GM21723 (cell line): Measurements from ENCODE around the gene PRICKLE1.

Experiments
- ATAC-seq: cut with Tn5 transposase; IDR thresholded peaks from one replicate; pipeline ENCODE4 v1.9.1; 2021; ENCODE audit warnings: mild to moderate bottlenecking, moderate library complexity; ENCODE audit not compliant: unreplicated experiment

The PRICKLE1 gene

DNA sequence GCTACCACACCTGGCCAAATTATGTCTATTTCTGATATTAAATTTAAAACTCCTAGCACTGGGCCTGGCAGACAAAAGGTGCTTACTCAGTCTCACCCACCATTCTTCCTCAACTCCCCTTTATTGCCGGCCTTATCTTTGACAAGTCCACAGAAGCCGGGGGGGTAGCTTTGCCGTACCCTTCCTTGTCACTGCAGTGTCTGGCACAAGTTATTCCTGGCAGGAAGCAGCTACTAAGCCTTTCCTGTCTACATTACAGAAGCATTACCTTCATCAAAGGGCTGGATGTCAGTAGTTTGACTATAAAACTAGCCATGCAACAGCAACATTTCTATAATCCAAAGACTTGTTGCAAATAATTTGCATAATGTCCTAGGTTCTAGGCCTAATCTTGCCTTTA, 127.1 kb downstream of the PRICKLE1 start:
- ATAC-seq = no peak

GRCh38 chr12:42459336-42459847, 130.2 kb downstream of the PRICKLE1 start:
- ATAC-seq = no peak

DNA sequence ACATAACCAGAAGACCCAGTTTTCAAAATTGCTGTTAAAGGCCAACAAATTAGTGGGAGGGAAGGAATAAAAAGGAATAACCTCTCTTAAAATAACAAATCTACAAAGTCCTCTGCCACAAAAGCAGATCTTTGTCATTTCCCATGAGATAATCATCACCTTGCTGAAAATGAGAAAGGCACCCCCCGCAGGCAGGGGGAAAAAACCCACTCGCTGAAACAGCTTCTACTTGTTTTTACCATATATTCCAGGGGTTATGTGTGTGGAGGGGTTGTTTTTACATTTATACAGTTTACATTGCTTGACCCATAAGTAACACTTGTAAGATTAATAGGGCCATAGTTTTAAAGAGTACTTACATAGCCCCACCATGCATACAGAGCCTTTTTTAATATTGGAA, 131.0 kb downstream of the PRICKLE1 start:
- ATAC-seq = no peak

- ATAC-seq = no peak
Measured at GRCh38 chr12:42450248-42450647, 139.3 kb downstream of the PRICKLE1 start.

GRCh38 chr12:42448841-42449240, 140.7 kb downstream of the PRICKLE1 start:
- ATAC-seq = no peak

DNA sequence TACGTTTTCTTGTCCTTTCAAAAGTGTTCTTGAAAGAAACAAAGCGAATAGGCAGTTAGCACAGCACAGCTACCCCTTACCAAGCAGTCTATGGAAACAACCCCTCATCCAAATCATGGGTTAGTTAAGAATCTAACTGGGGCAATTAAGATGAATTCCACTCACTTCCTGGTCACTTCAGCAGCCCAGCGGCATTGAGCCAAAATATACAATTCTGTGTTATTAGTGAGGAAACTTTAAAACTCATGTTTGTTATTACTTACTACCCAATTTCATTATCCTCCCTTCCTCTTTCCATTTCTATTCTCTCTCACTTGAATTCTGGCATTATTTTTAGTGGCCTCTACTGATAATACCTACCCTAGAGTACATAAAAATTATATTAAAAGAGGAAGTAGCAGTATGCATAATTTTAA, 142.2 kb downstream of the PRICKLE1 start:
- ATAC-seq = no peak

- no peak for ATAC-seq
Measured at GRCh38 chr12:42446761-42447160, 142.8 kb downstream of the PRICKLE1 start.

- no peak for ATAC-seq
Measured at GRCh38 chr12:42445891-42446290, 143.7 kb downstream of the PRICKLE1 start.

DNA sequence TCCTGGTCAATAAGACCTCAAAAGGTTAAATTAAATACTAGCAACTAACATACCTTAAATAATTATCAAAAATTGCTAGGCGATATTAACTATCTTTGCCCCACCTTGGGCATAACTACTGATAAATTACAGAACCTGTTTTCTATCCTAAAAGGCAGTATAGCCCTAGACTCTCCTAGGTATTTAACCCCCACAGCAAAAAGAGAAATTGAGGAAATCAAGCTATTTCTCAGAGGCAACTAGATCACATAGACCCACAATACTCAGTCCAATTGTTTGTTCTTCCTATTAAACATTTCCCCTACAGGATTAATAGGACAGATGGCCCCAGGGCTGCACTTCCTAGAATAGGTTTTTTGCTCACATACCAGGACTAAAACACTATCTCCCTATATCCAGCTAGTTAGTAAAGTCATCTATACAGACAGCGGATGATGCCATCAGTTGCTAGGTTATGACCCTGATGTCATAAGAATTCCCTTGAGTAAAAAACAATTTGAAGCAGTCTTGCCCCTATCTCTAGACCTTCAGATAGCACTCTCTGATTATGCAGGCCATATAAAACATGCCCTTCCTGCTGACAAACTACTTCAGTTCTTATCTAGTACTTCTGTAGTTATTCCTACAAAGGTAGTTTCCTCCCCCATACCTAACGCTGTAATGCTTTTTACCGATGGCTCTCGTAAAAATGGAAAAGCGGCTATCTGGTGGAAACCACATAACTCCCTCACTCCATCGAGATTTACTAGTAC, 145.2 kb downstream of the PRICKLE1 start:
- ATAC-seq = no peak

DNA sequence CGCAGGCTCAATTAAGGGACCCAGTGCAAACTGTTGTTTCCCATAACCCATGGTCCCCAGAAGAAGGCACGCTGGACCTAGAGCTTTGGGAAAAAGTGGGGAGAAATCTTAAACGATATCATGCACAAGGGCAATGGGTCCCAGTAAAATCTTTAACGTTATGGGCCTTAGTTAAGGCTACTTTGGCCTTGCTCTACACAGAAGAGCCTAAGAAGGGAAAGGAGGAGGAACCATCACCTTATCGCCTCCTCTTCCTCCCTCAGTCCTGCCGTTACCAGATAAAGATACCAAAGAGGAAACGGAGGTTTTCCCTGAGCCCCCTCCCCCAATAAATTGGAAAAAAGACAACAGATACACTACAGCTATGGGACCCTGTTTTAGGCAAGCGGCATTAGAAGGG, 146.7 kb downstream of the PRICKLE1 start:
- no peak for ATAC-seq

DNA sequence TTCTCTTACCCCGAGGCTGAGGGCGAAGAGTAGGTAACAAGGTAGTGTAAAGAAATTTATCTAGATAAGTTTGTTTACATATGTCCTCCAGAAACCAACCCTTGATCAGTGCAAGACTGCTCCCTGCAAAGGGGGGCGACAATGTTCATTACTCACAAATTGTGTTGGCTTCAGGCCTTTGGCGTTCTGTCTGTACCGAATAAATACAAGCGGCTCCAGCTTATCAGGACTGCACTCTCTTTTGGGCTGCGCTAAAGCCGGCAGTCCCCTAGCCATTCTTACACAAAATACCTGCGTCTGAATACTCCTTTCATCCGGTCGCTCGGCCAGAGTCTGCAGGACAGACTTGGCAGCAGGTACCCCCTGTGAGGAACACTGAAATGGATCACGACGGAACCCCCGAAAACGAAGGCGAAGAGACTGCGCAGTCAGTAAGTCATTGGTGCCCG, 147.2 kb downstream of the PRICKLE1 start:
- no peak for ATAC-seq

- ATAC-seq = no peak
Measured at GRCh38 chr12:42440608-42441007, 148.9 kb downstream of the PRICKLE1 start.

DNA sequence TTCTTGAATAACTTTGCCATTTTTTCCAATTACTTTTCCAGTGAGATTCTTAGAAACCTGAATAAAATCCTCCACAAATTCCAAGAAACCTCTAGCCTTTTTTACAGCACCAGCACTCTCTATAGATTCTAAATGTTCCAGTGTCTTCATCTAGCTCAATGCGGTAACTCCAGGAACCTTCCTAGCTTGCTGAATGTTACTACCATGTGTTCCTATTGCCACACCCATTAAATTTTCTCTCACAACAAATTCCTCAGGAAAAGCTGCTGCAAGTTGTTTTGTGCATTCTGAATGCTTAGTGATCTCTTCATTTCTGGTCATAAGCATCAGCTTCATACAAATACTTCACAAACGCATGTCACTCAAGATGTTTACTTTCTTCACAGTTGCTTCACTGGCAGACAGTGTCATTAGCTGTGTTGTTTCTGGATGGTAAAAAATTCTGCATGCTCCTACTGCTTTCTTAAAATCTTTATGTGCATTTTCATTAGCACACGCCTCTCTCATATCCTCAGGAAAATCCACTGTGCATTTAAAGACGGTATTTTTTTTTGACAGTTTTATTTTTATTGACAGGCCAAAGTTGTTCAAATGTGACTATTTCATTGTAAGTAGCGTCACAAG, 156.9 kb downstream of the PRICKLE1 start:
- ATAC-seq = no peak

DNA sequence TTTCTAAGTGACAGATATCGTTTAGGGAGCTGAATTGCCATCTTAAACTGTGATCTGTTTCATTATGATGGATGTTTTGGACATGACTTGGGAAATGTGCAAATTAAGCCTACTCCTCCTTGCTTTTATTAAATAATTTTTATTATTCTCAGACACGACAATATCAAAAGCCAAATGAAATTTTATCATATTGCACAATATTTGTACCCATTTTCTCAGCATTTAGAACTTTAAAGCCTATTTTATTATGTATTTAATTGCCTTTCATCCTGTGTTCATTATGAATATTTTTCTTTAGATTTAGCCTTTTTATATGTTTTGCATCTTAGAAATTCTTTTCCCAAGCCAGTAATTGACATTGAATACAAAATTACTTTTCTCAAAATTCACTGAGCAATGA, 160.7 kb downstream of the PRICKLE1 start:
- no peak for ATAC-seq

DNA sequence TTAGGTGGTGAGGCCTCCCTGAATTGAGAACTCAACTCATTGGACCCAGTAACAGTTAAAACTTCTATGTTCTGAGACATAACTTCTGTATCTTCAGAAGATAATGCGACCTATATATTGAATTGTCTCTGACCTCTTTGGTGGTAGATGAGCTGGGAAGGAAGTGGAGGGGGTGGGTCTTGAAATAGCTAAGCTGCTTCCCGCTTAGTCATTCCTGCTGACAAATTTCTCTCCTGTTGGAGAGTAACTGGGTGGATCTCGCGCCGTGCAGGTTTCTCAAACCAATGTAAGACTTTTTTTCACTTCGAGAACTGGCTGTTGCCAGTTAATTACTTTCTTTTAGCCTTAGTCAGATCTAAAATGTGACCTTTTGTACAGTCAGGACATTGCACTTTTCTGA, 162.8 kb downstream of the PRICKLE1 start:
- ATAC-seq = no peak

DNA sequence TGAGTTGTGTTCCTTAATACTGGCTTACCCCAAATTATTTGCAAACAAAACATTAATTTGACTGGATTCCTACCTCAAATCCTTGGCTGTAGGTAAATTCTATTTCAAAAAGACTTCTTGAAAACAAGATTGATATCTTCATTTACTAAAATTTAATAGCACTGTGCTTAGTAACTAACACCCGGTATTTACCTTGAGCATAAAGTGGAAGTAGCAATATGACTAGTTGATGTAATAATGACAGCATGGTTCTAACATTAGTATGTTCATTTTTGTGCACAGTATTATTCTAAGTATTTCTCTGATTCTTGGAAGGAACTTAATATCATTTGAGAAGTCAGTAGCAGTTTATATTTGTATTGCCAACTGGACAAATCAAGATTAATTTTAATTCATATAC, 166.8 kb downstream of the PRICKLE1 start:
- ATAC-seq = no peak

DNA sequence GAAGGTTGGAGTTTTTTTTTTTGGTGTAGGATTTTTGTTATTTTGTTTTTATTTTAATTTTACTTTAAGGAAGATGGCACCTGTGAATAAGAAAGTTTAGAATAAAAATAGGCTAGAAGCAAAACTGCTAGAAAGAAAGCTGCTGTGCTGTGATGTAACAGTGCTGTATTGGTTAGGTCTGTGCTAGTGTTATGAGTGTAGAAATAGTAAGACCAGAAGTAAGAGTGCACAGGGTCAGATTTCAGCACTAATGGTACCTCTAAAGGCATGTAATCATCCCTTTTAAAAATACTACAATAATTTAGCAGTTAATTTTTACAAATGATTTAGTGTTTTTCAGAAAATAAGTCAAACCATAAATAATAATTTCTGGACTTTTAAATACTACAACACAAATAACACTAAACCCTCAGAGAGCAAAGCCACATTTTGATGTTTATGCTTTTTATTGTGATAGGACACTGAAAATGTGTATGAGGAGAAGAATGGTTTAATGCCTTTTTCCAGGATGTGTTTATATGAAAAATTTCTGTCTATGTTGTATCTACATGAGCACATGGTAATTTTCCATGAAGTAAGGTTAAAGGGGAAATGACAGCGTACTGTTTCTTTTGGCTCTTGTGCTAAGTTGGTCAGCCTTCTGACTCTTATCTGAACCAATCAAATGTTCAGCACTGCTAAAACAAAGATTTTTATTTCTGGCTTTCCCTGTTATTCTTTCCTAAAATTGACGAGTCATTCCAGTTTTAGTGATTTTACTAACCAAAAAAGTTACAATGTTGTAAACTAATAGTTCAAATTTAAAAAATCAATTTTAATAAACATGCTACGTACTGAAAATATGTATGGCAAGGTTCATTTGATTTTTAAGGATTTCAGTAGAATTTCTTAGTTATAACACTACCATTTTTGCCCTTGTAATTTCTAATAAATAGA, 167.4 kb downstream of the PRICKLE1 start:
- ATAC-seq = peak; percentile 91

GRCh38 chr12:42420395-42420794, 169.2 kb downstream of the PRICKLE1 start:
- ATAC-seq = no peak

DNA sequence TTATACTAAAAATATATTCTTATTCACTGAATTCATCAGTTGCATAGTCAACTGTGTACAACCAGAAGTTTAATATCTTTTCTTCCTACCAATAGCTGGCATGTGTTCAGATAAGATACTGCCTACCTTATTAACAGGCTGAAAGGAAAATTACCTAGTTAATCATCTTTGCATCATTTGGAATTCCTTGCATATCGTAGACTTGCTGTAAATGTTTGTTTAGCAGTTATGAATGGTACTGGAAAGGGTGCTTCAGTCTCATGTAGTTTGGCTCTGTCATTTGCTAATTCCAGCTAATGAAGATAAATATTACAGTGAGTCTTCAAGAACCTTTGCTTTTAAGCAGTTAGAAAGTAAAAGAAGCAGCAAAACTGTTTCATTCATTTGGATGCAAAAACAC, 179.2 kb downstream of the PRICKLE1 start:
- no peak for ATAC-seq

DNA sequence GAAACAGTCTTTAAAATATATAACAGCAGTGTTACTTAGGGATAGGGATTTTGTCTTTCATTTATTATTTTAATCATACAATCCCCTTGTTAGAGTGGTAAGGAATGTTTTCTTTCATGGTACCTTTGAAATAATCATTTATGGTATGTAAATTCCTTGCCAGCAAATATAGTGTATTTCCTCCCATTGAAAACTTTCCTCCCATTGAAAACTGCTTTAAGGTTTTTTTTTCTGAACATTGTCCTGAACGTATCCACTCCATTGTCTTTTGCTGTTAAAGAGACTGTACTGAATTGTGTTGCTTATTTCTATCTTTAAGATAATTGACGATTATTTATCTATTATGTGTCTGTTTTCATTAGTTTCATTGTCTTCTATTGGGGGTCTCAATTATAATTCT, 180.1 kb downstream of the PRICKLE1 start:
- no peak for ATAC-seq

DNA sequence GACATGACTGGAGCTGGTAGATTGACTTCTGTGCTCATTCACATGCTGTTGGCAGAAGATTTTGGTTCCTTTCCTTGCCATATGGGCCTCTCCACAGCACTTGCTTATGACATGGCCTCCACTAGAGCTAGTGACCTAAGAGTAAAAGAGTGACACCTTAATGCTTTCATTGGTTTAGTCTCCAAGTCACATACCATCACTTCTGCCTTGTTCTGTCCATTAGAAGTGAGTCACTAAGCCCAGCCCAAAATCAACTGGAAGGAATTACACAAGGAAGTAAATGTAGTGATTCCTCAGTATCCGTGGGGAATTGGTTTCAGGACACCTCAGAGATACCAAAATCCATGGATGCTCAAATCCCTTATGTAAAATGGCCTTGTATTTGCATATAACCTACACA, 182.2 kb downstream of the PRICKLE1 start:
- no peak for ATAC-seq
